HG02885 (cell line): ENCODE measurements around the gene CREBZF.
"Not testable (repeated sequence)": the region's sequence is repeated elsewhere in the genome, so short reads cannot be mapped to it uniquely, and the experiment has no call there.

ENCODE experiments used
- ATAC-seq: cut with Tn5 transposase; IDR thresholded peaks from one replicate; pipeline ENCODE4 v1.9.1; 2021; ENCODE audit warnings: mild to moderate bottlenecking; ENCODE audit not compliant: unreplicated experiment, poor library complexity

The CREBZF gene

DNA sequence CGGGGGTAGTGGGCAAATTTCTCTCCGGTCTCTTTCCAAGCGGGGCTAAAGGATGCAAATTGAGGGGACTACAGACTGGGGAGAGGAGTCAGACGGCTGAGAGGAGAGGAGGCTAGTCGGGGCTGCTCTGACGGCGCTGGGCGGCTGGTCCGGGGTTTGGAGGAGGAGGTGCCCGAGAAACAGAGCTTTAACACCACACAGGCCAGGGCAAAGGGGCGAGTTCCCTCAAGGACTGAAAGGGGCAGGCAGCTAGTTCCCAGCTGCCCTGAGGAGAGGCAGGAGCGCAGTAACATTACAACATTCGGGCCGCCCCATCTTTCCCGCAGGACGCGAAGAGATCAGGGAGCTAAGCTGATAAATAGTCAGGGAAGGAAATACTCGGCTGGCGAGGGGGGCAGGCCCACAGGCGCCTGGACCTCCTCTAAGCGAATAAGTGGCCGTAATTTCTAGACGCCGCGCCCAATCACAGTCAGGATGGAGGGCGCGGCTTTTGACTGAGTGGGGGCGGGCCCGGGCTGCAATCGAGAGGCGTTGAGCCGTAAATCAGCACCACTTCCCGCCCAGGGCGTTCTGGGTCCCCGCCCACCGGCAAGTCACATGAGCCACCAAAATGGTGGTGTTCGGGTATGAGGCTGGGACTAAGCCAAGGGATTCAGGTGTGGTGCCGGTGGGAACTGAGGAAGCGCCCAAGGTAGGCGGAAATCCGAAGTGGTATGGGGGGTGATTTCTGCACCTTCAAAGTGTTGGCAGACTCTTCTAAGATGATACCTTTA lies 36.7 kb downstream of the CREBZF start, which contains the start of gene TMEM126B:
TMEM126B (plus strand) TSS at position 596 of the 773 bp plus-strand sequence; CDS start at position 611, 15 bp downstream.
- ATAC-seq, result peak; percentile 99

DNA sequence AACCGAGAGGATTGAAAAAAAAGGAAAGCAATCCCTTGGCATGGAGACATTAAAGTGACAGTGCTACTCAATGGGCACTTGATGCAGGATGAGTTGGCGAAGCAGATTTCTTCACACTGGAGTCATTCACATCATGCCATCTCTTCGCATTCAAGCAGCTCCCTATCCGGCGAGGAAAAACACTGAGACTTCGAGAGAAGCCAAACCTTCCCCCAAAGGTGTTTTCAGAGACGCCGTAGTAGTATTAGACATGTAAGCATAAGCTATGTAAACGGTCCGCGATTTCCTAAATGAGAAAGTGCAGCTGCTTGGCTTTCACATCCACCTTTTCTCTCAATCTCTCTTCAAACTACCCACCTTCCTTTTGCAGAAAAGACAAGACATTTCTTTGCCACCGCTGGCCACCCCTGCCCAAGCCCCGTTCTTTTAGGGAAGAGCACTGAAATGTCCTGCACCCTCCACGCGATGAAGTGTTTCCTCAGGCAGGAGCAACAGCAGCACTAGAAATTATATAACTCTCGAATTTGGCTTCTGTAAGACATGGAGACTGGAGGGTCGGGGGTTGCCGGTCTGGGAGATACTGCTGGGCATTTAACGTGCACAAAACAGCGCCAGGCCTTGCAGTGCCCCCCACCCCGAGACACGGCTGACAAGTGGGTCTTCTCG lies 37.5 kb downstream of the CREBZF start, which contains the start of gene DLG2:
DLG2 (minus strand) TSS at position 13 of the 666 bp plus-strand sequence.
- ATAC-seq, result no peak

DNA sequence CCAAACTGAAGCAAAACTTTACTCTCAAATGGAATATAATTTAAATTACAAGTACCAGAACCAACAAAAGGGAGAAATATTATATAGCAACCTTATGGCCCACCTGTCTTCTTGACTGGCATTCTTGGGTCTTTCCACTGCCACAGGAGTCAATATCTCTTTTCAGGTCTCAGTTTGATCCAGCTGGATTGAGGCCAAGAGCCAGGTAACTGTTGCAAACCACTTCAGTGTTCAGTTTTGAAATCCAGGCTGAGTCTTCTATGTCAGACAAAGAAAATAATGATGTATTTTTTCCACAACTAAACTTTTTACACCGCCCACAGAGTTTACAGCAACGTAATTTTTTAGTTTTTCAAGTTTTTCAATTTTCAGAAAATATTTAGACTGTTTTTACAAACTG lies 38.4 kb downstream of the CREBZF start:
- ATAC-seq, result no peak

DNA sequence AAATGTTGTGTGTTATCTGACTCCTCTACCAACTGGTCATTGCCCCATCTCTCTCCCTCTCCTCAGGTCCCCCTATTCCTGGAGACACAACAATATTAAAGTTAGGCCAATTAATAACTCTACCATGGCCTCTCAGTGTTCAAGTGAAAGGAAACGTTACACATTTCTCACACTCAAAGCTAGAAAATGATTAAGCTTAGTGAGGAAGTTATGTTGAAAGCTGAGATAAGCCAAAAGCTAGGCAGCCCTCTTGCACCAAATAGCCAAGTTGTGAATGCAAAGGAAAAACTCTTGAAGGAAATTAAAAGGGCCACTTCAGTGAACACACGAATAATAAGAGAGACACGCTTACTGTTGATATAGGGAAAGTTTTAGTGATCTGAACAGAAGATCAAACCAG lies 44.7 kb downstream of the CREBZF start:
- ATAC-seq, result no peak

DNA sequence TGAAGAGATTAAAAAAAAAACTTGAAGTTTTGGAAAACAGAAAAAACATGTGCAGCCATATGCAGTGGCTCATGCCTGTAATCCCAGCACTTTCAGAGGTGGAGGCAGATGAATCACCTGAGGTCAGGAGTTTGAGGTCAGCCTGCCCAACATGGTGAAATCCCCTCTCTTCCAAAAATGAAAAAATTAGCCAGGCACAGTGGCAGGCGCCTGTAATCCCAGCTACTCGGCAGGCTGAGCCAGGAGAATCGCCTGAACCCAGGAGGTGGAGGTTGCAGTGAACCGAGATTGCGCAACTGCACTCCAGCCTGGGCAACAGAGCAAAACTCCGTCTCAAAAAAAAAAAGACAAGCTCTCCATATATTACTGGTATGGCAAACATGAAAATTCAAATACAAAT lies 45.4 kb downstream of the CREBZF start:
- no peak for ATAC-seq

DNA sequence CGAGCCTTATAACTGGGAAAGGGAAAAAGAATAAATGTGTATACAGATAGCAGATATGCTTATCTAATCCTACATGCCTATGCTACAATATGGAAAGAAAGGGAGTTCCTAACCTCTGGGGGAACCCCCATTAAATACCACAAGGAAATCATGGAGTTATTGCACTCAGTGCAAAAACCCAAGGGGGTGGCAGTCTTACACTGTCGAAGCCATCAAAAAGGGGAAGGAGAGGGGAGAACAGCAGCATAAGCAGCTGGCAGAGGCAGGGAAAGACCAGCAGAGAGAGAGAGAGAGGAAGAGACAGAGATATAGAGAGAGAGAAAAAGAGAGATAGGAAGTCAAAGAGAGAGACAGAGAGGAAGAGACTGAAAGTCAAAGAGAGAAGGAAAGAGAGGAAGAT lies 53.3 kb downstream of the CREBZF start:
- ATAC-seq, result not testable (repeated sequence)
